HUES6 (cell line): ENCODE data around the gene ASPA.

Source experiments
- H3K27ac ChIP-seq: 2 replicates; pipeline ENCODE4 v1.7.0; 2013; ENCODE audit warnings: low read depth, mild to moderate bottlenecking, low read length, inconsistent platforms
- H3K27me3 ChIP-seq: 2 replicates; pipeline ENCODE4 v1.6.1; 2013; ENCODE audit warnings: low read length; ENCODE audit not compliant: control insufficient read depth, insufficient read depth
- H3K36me3 ChIP-seq: 2 replicates; pipeline ENCODE4 v1.6.1; 2013; ENCODE audit warnings: low read length; ENCODE audit not compliant: control insufficient read depth, insufficient read depth
- H3K4me1 ChIP-seq: 2 replicates; pipeline ENCODE4 v1.6.1; 2013; ENCODE audit warnings: low read length; ENCODE audit not compliant: control insufficient read depth, insufficient read depth
- H3K4me3 ChIP-seq: 2 replicates; pipeline ENCODE4 v1.5.1; 2013; ENCODE audit warnings: low read depth, low read length
- H3K9ac ChIP-seq: one replicate; pipeline ENCODE4 v1.6.1; 2013; ENCODE audit warnings: mild to moderate bottlenecking, low read length
- H3K9me3 ChIP-seq: 2 replicates; pipeline ENCODE4 v1.6.1; 2013; ENCODE audit warnings: low read depth, low read length; ENCODE audit not compliant: control insufficient read depth, insufficient read depth

The ASPA gene

GRCh38 chr17:3534881-3535252 lies 59.1 kb downstream of the ASPA start:
- Histone ChIP-seq H3K27me3 (no peaks in the 10 kb centered on the region), H3K9me3 (no peaks in the 10 kb centered on the region), H3K9ac (no peak overlapping the region), H3K4me1 (peaks cover 16% of the 10 kb centered on the region), H3K36me3 (no peaks in the 10 kb centered on the region), H3K4me3 (no peak overlapping the region), H3K27ac (no peak overlapping the region)

- H3K27me3 ChIP-seq = no peaks in the 10 kb centered on the region
- no peaks in the 10 kb centered on the region for H3K36me3 ChIP-seq
- peak overlapping the region; percentile 63 for H3K4me3 ChIP-seq
- peaks cover 10% of the 10 kb centered on the region for H3K4me1 ChIP-seq
- no peak overlapping the region for H3K27ac ChIP-seq
- H3K9me3 ChIP-seq = no peaks in the 10 kb centered on the region
- H3K9ac ChIP-seq = peak overlapping the region; percentile 46
These were observed 59.6 kb downstream of the ASPA start for GRCh38 chr17:3535253-3535995.

GRCh38 chr17:3536716-3537115 lies 60.9 kb downstream of the ASPA start:
- Histone ChIP-seq H3K4me3 (no peak overlapping the region), H3K27me3 (no peaks in the 10 kb centered on the region), H3K4me1 (peaks cover 5% of the 10 kb centered on the region), H3K9me3 (no peaks in the 10 kb centered on the region), H3K36me3 (no peaks in the 10 kb centered on the region), H3K27ac (no peak overlapping the region), H3K9ac (no peak overlapping the region)

- no peaks in the 10 kb centered on the region for H3K27me3 ChIP-seq
- no peaks in the 10 kb centered on the region for H3K36me3 ChIP-seq
- no peak overlapping the region for H3K9ac ChIP-seq
- no peak overlapping the region for H3K4me3 ChIP-seq
- peaks cover 5% of the 10 kb centered on the region for H3K4me1 ChIP-seq
- H3K27ac ChIP-seq = no peak overlapping the region
- H3K9me3 ChIP-seq = no peaks in the 10 kb centered on the region
These were observed 64.2 kb downstream of the ASPA start for GRCh38 chr17:3539881-3540540.

GRCh38 chr17:3542410-3543088 lies 66.8 kb downstream of the ASPA start:
- H3K4me3 ChIP-seq = no peak overlapping the region
- H3K27ac ChIP-seq = no peak overlapping the region
- H3K27me3 ChIP-seq = no peaks in the 10 kb centered on the region
- H3K9ac ChIP-seq = no peak overlapping the region
- no peaks in the 10 kb centered on the region; the same call in 1 of the 2 replicates for H3K4me1 ChIP-seq
- no peaks in the 10 kb centered on the region for H3K9me3 ChIP-seq
- no peaks in the 10 kb centered on the region for H3K36me3 ChIP-seq

GRCh38 chr17:3543453-3543852 lies 67.7 kb downstream of the ASPA start:
- Histone ChIP-seq H3K4me1 (no peaks in the 10 kb centered on the region; the same call in 1 of the 2 replicates), H3K27me3 (no peaks in the 10 kb centered on the region), H3K4me3 (no peak overlapping the region), H3K27ac (no peak overlapping the region), H3K9ac (no peak overlapping the region), H3K36me3 (no peaks in the 10 kb centered on the region), H3K9me3 (no peaks in the 10 kb centered on the region)

- H3K4me3 ChIP-seq = no peak overlapping the region
- H3K9me3 ChIP-seq = no peaks in the 10 kb centered on the region
- H3K27me3 ChIP-seq = no peaks in the 10 kb centered on the region
- no peak overlapping the region for H3K9ac ChIP-seq
- no peak overlapping the region for H3K27ac ChIP-seq
- H3K36me3 ChIP-seq = no peaks in the 10 kb centered on the region
- H3K4me1 ChIP-seq = no peaks in the 10 kb centered on the region; the same call in 1 of the 2 replicates
These were observed 68.6 kb downstream of the ASPA start for GRCh38 chr17:3544365-3544764.

GRCh38 chr17:3545151-3545550 lies 69.4 kb downstream of the ASPA start:
- Histone ChIP-seq H3K9ac (no peak overlapping the region), H3K36me3 (no peaks in the 10 kb centered on the region), H3K27me3 (no peaks in the 10 kb centered on the region), H3K9me3 (no peaks in the 10 kb centered on the region), H3K4me3 (no peak overlapping the region), H3K27ac (no peak overlapping the region), H3K4me1 (no peaks in the 10 kb centered on the region; the same call in 1 of the 2 replicates)

- Histone ChIP-seq H3K4me1 (no peaks in the 10 kb centered on the region; the same call in 1 of the 2 replicates), H3K27me3 (no peaks in the 10 kb centered on the region), H3K27ac (no peak overlapping the region), H3K9me3 (no peaks in the 10 kb centered on the region), H3K36me3 (no peaks in the 10 kb centered on the region), H3K9ac (no peak overlapping the region), H3K4me3 (no peak overlapping the region)
These were observed 70.7 kb downstream of the ASPA start for GRCh38 chr17:3546521-3546920.

- H3K36me3 ChIP-seq = no peaks in the 10 kb centered on the region
These were observed 71.2 kb downstream of the ASPA start for GRCh38 chr17:3546997-3547396.

GRCh38 chr17:3547628-3548027 lies 71.8 kb downstream of the ASPA start:
- no peak overlapping the region for H3K9ac ChIP-seq

More at GRCh38 chr17:3546997-3547396, 71.2 kb downstream of the ASPA start:
- no peak overlapping the region for H3K27ac ChIP-seq
- H3K9ac ChIP-seq = no peak overlapping the region
- no peaks in the 10 kb centered on the region for H3K27me3 ChIP-seq
- H3K4me1 ChIP-seq = no peaks in the 10 kb centered on the region; the same call in 1 of the 2 replicates
- H3K9me3 ChIP-seq = no peaks in the 10 kb centered on the region
- no peak overlapping the region for H3K4me3 ChIP-seq

More at GRCh38 chr17:3547628-3548027, 71.8 kb downstream of the ASPA start:
- H3K4me1 ChIP-seq = no peaks in the 10 kb centered on the region; the same call in 1 of the 2 replicates
- no peaks in the 10 kb centered on the region for H3K36me3 ChIP-seq
- H3K9me3 ChIP-seq = no peaks in the 10 kb centered on the region
- H3K27me3 ChIP-seq = no peaks in the 10 kb centered on the region
- no peak overlapping the region for H3K4me3 ChIP-seq
- no peak overlapping the region for H3K27ac ChIP-seq
